C4-2B (cell line): ENCODE measurements around the gene MCRIP1.

Experiments
- CTCF ChIP-seq: fragments of 450-650 bp; conservative IDR thresholded peaks from 2 replicates; pipeline ENCODE4 v1.5.1; 2017; ENCODE audit warnings: mild to moderate bottlenecking
- ZFX ChIP-seq: fragments of 450-650 bp; IDR thresholded peaks from 2 replicates; pipeline ENCODE4 v1.6.1; 2017

GRCh38 chr17:81863833-81864768, 31.0 kb upstream of the MCRIP1 start:
- TF ChIP-seq CTCF (no peak), ZFX (no peak)
